ENCODE data around the gene HOMER2. TPM values are rescaled to one million over a fixed set of nuclear protein-coding genes. Genes with fewer than 3 reads are reported as not detected.
"Not testable (repeated sequence)": the region's sequence is repeated elsewhere in the genome, so short reads cannot be mapped to it uniquely, and the experiment has no call there.

Gene HOMER2
- 34.8 TPM for polyA plus RNA-seq (ENCODE audit: insufficient read length)

- DNase-seq (ENCODE audit: low read depth): no peak
These were observed at the start of gene HOMER2 for GRCh38 chr15:82952158-82953081. Gene HOMER2, minus strand, starts transcription at chr15:82952720. Its CDS starts 185 bp downstream, at chr15:82952535.

GRCh38 chr15:83000672-83001031 is 48.1 kb upstream of the HOMER2 start:
- DNase-seq (ENCODE audit: low read depth): not testable (repeated sequence)

GRCh38 chr15:82999905-83000671 is 47.6 kb upstream of the HOMER2 start:
- DNase-seq (ENCODE audit: low read depth): no peak

GRCh38 chr15:82999426-82999825 is 46.9 kb upstream of the HOMER2 start:
- no peak for DNase-seq (ENCODE audit: low read depth)

GRCh38 chr15:82995938-82996337 is 43.4 kb upstream of the HOMER2 start:
- DNase-seq (ENCODE audit: low read depth): no peak

- DNase-seq (ENCODE audit: low read depth): no peak
These were observed 42.6 kb upstream of the HOMER2 start for GRCh38 chr15:82995076-82995475.

GRCh38 chr15:82993144-82993543 is 40.6 kb upstream of the HOMER2 start:
- DNase-seq (ENCODE audit: low read depth): no peak

GRCh38 chr15:82992436-82992998 is 40.0 kb upstream of the HOMER2 start:
- DNase-seq (ENCODE audit: low read depth): no peak

- no peak for DNase-seq (ENCODE audit: low read depth)
These were observed 33.9 kb upstream of the HOMER2 start for GRCh38 chr15:82986442-82986780.

- peak; percentile 94 for DNase-seq (ENCODE audit: low read depth)
These were observed 33.3 kb upstream of the HOMER2 start, which contains the start of gene RAMAC for GRCh38 chr15:82985688-82986441. Gene RAMAC, plus strand, starts transcription at chr15:82986210. Its CDS starts 2,809 bp downstream, at chr15:82989019.

- no peak for DNase-seq (ENCODE audit: low read depth)
These were observed 28.5 kb upstream of the HOMER2 start for GRCh38 chr15:82980981-82981380.

GRCh38 chr15:82979726-82980125 is 27.2 kb upstream of the HOMER2 start:
- DNase-seq (ENCODE audit: low read depth): no peak

GRCh38 chr15:82978438-82978837 is 25.9 kb upstream of the HOMER2 start:
- no peak for DNase-seq (ENCODE audit: low read depth)

GRCh38 chr15:82977076-82977475 is 24.6 kb upstream of the HOMER2 start:
- no peak for DNase-seq (ENCODE audit: low read depth)

GRCh38 chr15:82972990-82973389 is 20.5 kb upstream of the HOMER2 start:
- no peak for DNase-seq (ENCODE audit: low read depth)

- DNase-seq (ENCODE audit: low read depth): no peak
These were observed 18.9 kb upstream of the HOMER2 start for GRCh38 chr15:82971218-82971984.

- DNase-seq (ENCODE audit: low read depth): no peak
These were observed 18.2 kb upstream of the HOMER2 start for GRCh38 chr15:82970696-82971095.

- no peak for DNase-seq (ENCODE audit: low read depth)
These were observed 17.7 kb upstream of the HOMER2 start for GRCh38 chr15:82970078-82970686.

GRCh38 chr15:82969353-82969752 is 16.8 kb upstream of the HOMER2 start:
- no peak for DNase-seq (ENCODE audit: low read depth)

- DNase-seq (ENCODE audit: low read depth): no peak
These were observed 15.5 kb upstream of the HOMER2 start for GRCh38 chr15:82968066-82968465.

Measured in forelimb muscle (tissue), 1 donor.